GM18511 (cell line): ENCODE results near the gene RRAD.
A peak's percentile ranks its signal among the peaks of the same experiment; 100 is the strongest.
"Not testable (repeated sequence)": the region's sequence is repeated elsewhere in the genome, so short reads cannot be mapped to it uniquely, and the experiment has no call there.

Source experiments
- ATAC-seq: cut with Tn5 transposase; IDR thresholded peaks from one replicate; pipeline ENCODE4 v1.9.1; 2021; ENCODE audit warnings: mild to moderate bottlenecking, moderate library complexity; ENCODE audit not compliant: unreplicated experiment

The RRAD gene

DNA sequence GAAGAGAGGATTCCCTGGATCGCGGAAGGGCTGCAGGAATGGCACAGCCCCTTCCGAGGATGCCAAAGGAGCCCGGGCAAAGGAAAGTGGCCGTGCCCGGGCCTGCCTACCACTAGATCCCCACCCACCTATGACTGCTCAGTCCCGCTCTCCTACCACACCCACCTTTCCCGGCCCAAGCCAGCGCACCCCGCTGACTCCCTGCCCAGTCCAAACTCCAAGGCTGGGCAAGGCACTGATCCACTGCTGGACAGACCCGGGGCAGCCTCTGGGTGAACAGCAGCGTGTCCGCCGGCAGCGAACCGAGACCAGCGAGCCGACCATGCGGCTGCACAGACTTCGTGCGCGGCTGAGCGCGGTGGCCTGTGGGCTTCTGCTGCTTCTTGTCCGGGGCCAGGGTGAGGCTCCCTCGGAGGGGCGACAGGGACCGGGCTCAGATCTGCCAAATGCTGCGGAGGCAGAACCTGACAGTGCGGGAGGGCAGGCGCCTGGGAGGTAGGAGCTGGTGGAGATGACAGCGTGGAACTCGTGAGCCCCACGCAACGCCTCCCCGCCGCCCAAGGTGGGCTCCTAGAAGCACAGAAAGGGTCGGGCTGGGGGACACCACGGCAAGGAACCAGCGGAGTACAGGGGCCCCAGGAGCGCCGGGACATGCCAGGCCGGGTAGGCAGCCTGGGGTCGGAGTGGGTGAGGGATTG lies 10.1 kb upstream of the RRAD start, which contains the start of gene CES2:
Gene CES2, plus strand, starts transcription at position 203 of the 698 bp plus-strand sequence. Its CDS starts 120 bp downstream, at position 323.
- no peak for ATAC-seq

DNA sequence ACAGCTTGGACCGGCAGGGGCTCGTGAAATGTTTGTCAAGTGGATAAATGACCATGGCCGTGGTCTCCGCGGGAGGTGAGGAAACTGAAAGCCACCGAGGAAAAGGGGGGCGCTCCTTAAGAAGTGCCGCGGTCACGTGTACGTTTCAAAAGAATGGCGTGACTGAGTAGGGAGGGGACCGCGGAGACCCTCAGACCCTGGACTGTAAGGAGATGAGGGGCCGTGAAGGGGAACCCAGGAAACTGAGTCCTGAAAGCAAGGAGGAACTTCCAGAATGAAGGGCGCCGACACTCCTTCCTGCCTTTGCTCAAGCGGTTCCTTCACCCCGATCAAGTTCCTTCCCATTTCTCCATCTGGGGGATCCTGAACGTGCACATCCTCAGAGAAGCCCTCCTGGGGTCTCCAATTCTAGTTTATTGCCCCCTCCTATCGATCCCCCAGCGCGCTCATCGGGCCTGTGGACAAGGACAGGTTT lies 9.5 kb upstream of the RRAD start:
- not testable (repeated sequence) for ATAC-seq

DNA sequence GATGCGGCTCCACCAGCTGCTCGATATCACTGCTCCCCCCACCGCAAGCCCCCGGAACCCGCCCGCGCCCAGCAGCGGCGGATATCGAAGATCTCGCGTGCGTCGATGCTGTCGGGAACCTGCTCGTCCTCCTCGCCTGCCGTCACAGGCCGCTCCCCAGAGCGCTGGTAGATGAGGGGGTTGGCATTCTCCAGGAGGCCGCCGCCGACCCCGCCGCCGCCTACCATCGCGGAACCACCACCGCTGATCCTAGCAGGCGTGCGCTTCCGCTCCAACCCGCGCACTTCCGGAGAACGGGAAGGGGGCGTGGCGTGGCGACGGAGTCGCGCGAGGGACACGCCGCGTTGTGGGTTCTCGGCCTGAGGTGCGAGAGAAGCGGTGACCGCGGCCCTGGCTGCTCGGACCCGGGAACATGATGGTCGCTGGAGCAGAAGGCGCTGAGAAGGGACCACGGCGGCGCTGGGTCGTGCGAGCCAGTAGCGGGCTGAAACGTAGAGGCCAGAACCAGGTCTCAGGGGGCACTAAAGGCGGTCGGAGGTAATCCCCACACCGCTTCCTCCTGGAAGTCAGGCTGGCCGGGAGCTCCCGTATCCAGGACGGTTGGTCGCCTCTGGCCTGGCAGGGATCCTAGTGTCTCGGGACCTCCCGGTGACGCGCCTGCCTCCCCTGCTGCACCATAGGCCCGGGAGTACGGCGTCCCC lies 9.0 kb upstream of the RRAD start, which contains the start of gene CIAO2B:
Gene CIAO2B, minus strand, starts transcription at position 265 of the 701 bp plus-strand sequence. Its CDS starts 38 bp downstream, at position 227.
- peak; percentile 77 for ATAC-seq

DNA sequence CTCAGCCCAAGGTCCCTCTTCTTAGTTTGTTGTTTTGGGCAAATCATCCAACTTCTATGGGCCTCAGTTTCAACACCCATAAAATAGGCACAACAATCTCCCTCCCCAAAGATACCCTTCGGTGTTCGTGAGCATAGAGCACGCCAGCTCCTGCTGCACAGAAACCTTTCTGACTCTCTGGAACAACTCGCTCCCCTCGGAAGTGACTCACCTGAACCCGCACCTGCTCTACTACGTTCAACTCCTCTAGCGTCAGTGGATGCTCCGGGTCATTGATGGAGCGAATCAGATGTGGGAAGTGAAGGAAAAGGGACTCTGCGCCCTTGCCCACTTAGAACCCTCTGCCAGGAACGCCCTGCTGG lies 8.4 kb upstream of the RRAD start:
- peak; percentile 18 for ATAC-seq

DNA sequence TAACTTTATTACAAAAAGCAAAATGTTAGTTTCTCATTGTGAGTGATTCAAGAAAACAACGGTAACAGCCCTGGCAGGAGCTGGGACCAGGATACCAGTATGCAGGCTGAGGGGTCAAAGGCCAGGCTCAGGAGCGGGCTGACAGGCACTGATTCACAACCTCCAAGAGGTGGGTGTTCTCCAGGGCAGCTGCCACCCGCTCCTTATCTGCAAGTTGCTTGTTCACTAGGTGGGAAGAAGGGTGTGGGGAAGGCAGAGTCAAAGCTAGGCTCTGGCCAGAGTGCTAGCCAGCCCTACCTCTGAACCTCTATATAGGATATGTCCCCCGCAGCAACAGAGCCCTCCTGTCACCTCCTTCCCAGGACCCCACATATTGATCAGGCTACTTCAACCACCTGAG lies 6.7 kb upstream of the RRAD start:
- ATAC-seq: no peak

DNA sequence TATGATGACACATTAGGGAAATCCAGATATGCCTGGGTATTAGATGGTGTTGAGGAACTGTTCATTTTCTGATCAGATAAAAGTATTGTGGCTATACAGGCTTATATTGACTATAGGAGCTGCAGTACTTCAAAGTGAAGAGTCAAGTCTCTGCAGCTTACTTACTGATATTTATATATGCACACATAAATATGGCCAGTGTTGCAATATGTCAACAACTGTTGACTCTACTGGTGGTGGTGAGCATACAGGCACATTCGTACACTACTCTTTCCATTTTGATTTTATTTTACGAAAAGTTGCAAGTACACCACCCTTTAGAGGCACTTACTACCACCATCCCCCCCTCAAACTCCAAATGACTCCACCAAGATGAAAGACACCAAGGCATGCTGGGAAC lies 6.3 kb upstream of the RRAD start:
- ATAC-seq: no peak

DNA sequence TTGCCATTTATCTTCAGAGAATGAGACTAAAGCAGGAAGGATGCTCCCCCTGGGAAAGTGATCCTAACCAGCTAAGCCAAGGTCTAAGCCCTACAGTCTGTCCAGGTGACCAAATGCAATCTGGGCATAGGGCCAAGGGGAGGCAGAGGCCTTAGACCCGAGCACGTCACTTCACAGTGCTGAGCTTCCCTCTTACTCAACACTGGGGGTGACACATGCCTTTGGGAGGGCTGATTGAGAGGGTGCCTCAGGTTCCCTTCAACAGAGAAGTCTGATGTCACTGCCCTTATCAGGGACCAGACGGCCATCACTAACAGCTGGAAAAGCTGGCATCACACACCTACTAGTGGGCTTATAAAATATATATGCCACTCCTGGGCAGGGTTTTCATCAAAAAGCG lies 4.9 kb upstream of the RRAD start:
- ATAC-seq: no peak

DNA sequence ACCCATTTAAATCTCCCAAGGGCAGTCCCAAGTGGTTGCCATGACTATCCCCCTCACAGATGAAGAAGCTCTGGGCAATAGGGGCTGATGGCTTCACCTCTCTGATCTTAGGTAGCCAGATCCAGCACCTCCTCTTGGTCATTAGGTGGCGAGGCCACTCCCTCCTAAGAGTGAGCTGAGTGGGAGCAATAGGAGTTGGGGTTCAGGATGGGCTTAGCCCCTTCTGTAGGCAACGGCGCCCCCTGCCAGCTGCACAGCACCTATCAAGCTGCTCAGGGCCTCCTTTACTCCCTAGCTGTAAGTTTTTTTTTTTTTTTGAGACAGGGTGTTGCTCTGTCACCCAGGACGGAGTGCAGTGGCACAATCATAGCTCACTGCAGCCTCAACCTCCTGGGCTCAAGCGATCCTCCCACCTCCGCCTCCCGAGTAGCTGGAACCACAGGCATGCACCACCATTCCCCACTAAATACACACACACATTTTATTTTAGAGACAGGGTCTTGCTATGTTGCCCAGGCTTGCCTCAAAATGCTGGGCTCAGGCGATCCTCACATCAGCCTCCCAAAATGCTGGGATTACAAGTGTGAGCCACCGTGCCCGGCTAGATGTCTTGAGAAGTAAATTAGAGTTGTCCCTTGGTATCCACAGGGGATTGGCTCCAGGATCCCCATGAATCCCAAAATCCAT lies 3.5 kb upstream of the RRAD start:
- ATAC-seq: no peak

DNA sequence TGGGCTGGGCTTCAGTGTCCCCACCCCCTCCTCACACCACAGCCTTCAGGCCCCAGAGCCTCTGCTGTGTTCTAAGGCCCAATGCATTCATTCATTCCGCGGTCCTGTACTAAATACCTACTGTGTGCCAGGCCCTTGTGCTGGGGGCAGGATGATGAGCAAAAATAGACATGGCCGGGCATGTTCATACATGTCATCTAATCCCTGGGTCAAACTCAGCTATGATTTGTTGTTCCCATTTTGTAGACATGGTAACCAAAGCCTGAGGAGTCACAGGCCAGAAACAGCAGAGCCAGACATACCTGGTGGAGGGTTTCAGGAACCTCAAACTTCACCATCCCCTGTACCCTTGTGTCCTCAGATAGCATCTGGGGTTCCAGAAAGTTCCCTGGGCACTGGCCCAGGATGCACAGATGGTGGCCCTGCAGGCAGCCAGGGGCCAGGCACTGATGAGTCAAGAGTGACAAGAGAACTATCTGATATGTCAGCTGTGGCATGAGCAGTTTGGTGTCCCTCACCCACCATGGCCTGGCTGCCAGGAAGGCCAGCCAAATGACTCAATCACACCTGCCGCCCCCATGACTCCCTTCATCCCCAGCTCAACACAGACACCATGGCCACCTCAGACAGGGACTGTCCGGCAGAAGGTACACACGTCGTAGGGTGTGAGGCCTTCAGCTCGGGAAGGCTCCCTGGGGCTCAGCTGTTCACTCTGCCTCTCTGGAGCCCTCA lies 2.7 kb upstream of the RRAD start:
- ATAC-seq: no peak

DNA sequence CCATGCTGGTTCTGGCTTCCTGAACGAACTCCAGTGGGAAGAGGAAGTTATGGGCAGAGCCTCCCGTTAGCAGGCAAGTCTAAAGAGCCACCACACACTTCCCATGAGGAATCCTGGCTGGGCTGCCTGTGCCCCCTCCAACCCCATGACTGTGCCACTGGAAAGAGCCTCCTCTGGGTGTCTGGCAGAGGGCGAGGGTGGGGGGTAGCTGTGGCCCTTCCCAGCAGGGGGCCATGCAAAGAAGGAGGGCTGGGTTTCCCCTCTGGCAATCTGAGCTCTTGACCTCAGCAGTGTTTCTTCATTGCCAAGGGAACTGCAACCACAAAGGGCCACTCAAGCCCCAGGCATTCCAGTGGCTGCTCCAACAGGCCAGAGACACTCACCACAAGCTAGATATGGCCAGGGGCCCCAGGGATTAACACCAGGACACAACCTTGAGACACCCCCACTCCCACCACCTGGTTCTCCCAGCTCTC lies 1.7 kb upstream of the RRAD start:
- ATAC-seq: peak; percentile 36

DNA sequence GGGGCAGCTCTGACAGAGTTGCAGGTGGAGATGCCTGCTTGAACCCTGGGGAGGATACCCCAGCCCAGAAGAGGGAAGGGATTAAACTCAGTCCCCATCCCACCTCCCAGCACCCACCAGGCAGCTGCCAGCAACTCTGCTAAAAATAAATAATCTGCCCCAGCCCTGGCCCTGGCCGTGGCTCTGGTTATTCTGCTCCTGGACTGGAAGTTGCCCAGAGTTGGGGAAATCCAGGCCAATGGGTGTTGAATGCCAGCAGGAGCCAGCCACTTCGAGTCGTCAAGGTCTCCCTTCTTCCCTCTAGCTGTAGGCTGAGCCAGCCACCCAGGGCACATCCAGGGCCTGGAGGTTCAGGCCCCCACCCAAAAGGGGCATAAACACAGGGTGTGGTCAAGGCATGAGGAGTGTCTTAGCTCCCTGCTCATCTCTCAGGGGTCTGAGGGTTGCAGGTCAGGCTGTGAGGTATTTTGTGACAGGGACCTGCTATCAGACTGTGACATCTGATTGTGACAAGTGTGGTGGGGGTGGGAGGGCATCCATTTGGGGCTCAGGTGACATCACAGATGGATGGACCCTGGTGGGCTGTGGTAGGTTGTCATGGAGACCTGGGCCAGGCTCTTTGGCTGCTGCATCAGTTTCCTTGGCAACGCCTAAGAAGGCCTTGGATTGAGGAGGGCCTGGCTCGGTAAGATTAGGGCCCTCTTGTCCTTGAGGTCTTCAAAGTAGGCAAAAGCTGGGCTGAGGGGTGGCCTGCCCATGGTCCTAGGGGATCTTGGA lies 1.0 kb upstream of the RRAD start:
- ATAC-seq: no peak

DNA sequence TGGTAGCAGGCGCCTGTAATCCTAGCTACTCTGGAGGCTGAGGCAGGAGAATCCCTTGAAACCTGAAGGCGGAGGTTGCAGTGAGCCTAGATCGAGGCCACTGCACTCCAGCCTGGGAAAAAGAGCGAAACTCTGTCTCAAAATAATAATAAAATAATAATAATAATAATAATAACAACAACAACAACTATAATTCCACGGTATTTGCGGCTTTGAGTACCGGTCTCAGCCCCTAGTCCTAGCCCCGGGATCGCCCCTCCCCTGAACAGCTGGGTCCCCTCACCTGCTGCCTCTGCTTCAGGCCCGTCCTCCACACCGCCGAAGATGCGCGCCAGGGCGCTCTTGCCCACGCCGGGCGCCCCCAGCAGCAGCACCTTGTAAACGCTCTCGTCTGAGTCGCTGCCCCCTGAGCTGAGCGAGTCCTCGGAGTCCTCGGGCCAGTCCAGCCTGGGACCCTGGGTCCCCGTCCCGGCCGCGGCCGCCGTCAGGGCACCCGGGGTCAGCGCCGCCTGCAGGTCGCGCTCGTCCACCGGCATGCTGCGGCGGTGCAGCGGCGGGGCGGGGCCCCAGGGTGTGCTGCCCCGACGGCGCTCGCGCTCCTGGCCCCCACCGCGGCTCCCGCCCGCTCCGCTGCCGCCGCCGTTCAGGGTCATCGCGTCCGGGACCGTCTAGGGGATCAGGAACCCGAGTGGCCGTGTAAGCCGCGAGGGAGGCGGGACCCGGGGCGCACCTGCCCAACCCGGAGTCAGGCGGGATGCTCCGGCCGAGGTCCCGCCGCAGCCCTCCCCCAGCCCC lies 611 bp downstream of the RRAD start:
- no peak for ATAC-seq

DNA sequence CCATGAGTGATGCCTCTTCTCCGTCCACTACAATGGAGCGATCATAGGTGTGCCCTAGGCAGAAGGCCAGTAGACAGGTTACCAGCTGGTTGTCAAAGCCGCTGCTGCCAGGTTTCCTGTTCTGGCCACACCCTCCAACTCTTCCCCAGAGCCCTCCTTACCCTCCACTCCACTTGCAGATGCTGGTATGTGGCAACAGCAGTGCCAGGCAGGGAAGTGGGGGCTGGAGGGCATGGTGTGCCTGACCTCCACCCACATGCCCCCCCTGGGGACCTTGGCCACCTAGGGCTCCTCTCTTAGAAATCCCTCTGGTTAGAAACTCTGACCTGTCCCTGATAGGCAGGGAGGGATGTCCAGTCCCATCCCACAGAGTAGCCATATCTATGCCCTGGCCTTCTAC lies 1.5 kb downstream of the RRAD start:
- ATAC-seq: no peak

DNA sequence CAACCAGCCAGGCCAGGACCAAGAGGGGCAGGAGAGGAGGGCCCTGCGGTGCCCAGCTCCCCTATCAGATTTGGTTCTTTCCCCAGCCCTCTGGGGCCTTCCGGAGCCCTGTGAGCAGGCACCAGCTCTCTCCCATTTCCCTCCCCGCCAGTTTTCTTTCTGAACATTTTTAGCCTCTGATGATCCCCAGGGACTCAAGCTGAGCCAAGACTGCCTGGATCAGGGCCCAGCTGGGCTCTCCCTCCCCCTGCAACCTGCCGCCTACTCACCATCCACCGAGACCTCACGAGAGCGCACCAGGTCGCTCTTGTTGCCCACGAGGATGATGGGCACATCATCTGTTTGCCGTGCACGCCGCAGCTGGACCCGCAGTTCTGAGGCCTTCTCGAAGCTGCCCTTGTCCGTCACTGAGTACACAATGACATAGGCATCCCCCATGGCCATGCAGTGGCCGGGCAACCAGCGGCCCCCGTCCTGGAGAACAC lies 2.0 kb downstream of the RRAD start:
- no peak for ATAC-seq

DNA sequence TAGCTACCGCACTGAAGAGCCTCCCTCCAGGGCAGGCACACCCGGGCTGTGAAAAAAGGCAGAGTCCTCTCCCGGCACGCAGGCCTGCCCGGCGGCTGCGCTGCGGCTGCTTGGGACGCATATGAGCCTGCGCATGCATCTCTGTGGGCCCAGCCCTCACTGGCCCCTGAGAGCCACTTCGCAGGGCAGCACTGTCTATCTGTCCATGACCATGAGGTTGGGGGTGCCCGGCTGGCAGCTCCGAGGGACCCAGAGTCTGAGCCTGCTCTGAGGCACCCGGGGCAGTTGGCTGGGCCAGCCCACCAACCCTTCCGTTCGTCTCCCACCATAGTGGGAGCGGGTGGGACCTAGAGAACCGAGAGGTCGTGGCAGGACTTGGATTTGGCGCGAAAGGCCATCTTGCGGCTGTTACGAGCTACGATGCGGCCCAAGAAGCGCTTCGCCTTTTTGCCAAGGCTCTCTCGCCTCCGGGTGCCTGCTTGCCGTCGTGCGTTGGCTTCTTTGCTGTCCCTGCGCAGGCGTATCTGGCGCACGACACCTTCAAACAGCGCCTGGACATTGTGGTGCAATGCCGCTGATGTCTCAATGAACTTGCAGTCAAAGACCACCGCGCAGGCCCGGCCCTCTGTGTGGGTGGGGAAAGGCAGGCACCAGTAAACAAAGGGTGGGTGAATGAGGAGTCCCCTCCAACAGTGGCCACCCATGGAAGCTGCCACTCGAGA lies 3.4 kb downstream of the RRAD start:
- ATAC-seq: no peak

DNA sequence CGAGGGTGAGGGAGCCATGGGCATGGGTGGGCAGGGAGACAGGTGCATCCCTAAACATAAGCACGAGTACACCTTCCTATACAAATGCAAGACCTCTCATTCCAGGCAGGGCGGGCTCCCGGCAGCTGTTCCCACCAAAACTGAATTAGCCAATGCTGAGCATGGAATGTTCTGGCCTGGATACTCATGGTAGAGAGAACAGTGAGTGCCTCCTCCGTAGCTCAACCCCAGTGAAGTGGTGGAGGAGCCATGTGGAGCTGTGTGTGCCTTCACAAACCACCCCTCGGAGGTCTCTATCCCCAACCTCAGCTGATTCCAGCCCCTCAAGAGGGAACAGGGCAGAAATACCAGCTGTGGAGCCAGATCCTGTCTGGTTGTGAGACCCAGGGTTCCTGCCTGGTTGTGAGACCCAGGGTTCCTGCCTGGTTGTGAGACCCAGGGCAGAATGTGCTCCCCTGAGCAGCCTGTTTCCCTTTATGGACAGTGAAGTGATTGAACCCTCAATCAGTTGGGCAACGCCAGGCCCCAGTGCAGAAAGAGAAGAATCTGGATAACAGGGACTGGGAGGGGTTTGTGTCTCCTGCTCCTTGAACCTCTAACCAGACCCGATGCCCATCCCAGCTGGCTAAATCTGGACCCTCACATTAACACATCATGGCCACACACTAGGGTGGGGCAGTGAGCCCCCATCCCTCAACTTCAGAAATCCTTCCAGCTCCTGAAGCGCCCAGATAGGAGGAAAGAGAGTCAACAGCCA lies 4.2 kb downstream of the RRAD start:
- no peak for ATAC-seq

DNA sequence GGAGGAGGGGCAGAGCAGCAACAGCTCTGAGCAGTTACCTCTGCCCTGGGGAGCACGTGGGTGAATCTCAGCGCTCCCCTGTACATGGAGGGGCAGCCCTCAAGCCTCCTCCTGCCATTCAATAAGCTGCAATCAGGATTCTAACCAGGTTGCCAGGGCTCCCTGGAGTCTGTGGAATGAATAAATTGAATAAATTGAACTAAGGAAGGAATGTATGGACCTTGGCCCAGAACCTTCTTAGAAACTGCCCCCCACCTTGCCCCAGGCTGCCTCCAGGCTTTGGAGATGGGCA lies 5.1 kb downstream of the RRAD start:
- ATAC-seq: no peak
